ENCODE measurements around the gene NLRC5. TPM values are rescaled to one million over a fixed set of nuclear protein-coding genes. Genes with fewer than 3 reads are reported as not detected.

The NLRC5 gene
- total and polyA plus RNA-seq, 9 of the 15 experiments (the other 6 are each of a cell fraction or from before 2014, with no cell fraction given), result 0.59 to 0.71 TPM; not detected in 7

- no peak for FAIRE-seq
- intact Hi-C loops (cut with micrococcal nuclease) (no loop called here), in situ Hi-C loops (cut with MboI) (no loop called here)
- Histone ChIP-seq H3K4me2 (ENCODE audit: insufficient read depth, low read length) (no peak overlapping the region), H3K27ac (ENCODE audit: extremely low read depth, low read depth, low read length) (no peak overlapping the region), H3K9me1 (ENCODE audit: control insufficient read depth, insufficient read depth, low read length) (no peaks in the 10 kb centered on the region), H3K27me3 (ENCODE audit: control insufficient read depth in 2 of 2, insufficient read depth in 2 of 2, low read length in 2 of 2) (peaks cover 29 to 44% of the 10 kb centered on the region in 2 experiments; a peak in 4 of 5 replicates), H3K9ac (ENCODE audit: insufficient read depth in 1 of 2, low read depth in 2 of 2, low read length in 2 of 2) (no peak overlapping the region), H3K4me1 (replicated peaks in 1 of 2; ENCODE audit: control insufficient read depth in 2 of 2, insufficient read depth in 2 of 2, low read length in 2 of 2) (peaks cover 25 to 26% of the 10 kb centered on the region in 2 experiments), H3K9me3 (replicated peaks; ENCODE audit: control insufficient read depth, insufficient read depth, low read depth, low read length) (no peaks in the 10 kb centered on the region), H3K79me2 (ENCODE audit: control insufficient read depth, insufficient read depth, low read length) (no peaks in the 10 kb centered on the region), H2AFZ (ENCODE audit: low read depth, low read length) (no peak overlapping the region), H4K20me1 (replicated peaks; ENCODE audit: control insufficient read depth, insufficient read depth, low read length) (no peaks in the 10 kb centered on the region; the same call in 1 of the 2 replicates), H3K4me3 (no peak overlapping the region), H3K36me3 (ENCODE audit: control insufficient read depth, insufficient read depth, low read length) (no peaks in the 10 kb centered on the region)
- TF ChIP-seq, protein P1, sequence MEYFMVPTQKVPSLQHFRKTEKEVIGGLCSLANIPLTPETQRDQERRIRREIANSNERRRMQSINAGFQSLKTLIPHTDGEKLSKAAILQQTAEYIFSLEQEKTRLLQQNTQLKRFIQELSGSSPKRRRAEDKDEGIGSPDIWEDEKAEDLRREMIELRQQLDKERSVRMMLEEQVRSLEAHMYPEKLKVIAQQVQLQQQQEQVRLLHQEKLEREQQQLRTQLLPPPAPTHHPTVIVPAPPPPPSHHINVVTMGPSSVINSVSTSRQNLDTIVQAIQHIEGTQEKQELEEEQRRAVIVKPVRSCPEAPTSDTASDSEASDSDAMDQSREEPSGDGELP (CRISPR knock-in tag; IDR thresholded peaks at IDR 0.05; ENCODE audit: borderline replicate concordance), result 0 out of 2 replicates have a peak, but pooled peaks have one; percentile 16
- TF ChIP-seq ZNF140 (CRISPR knock-in tag; IDR thresholded peaks at IDR 0.05), result no peak
- TF ChIP-seq PKNOX1 (IDR thresholded peaks at IDR 0.05), result peak; percentile 71
- TF ChIP-seq RFX1 (IDR thresholded peaks at IDR 0.05), result peak; percentile 87
- ChIA-PET POLR2A (no interaction called here), CTCF (ENCODE audit: low intra/inter-chr PET ratio) (no interaction called here)
- WGBS (ENCODE audit: insufficient coverage, low coverage, missing lambda C conversion rate), result 0% methylated on average over 9 of the region's 9 CpGs
- no peak for DNase-seq (ENCODE audit: extremely low read depth in 1 of 4, low spot score in 3 of 4)
- BruUV-seq (replicated peaks), result no TSS peak
- no peak for ATAC-seq
Measured at GRCh38 chr16:57058291-57058861, 69.0 kb downstream of the NLRC5 start.
